HCT116 (cell line): ENCODE measurements around the gene RHPN2.
"Not testable (repeated sequence)": the region's sequence is repeated elsewhere in the genome, so short reads cannot be mapped to it uniquely, and the experiment has no call there.

ENCODE experiments used
- CTCF ChIP-seq, 3 experiments: fragments of 200-600 bp in 1 of 3; sonication (generic) in 1 of 3; IDR thresholded peaks in 2 of 3; conservative IDR thresholded peaks in 1 of 3; 2 replicates each; pipeline ENCODE4 v1.5.1; 2012 to 2017; ENCODE audit warnings: low read depth in 2 of 3, low read length in 2 of 3, antibody characterized with exemption in 1 of 3, borderline replicate concordance in 1 of 3, control low read depth in 1 of 3, mild to moderate bottlenecking in 1 of 3, mixed read lengths in 1 of 3, mixed run types in 1 of 3, moderate library complexity in 1 of 3; ENCODE audit not compliant: insufficient read depth in 1 of 3
- EZH2phosphoT487 ChIP-seq: fragments of 200-600 bp; IDR thresholded peaks from 2 replicates; pipeline ENCODE4 v1.6.1; 2018; ENCODE audit warnings: antibody characterized with exemption, borderline replicate concordance
- POLR2A ChIP-seq: IDR thresholded peaks from 2 replicates; pipeline ENCODE4 v1.7.0; 2011; ENCODE audit warnings: borderline replicate concordance; ENCODE audit not compliant: insufficient read depth, insufficient read length; ENCODE audit errors: extremely low read depth
- SRF ChIP-seq: IDR thresholded peaks from 2 replicates; pipeline ENCODE4 v1.6.1; 2012; ENCODE audit warnings: low read depth
- YY1 ChIP-seq: IDR thresholded peaks from 2 replicates; pipeline ENCODE4 v1.6.1; 2011; ENCODE audit warnings: low read length, low read depth, moderate library complexity, mild to moderate bottlenecking; ENCODE audit not compliant: insufficient replicate concordance; ENCODE audit errors: extremely low read depth
- ZFX ChIP-seq: fragments of 450-650 bp; IDR thresholded peaks from 2 replicates; pipeline ENCODE4 v1.6.1; 2017

- TF ChIP-seq POLR2A; CTCF (IDR thresholded peaks at IDR 0.05 in 2 of 3, conservative IDR thresholded peaks at IDR 0.05 in 1 of 3; ENCODE audit: borderline replicate concordance in 1 of 3, insufficient read depth in 1 of 3, low read depth in 2 of 3, low read length in 2 of 3); YY1; SRF; EZH2phosphoT487; ZFX: not testable (repeated sequence)
These were observed 28.1 kb downstream of the RHPN2 start for GRCh38 chr19:33036370-33037167.
